C4-2B (cell line): ENCODE results near the gene GFPT1.

ENCODE experiments used
- CTCF ChIP-seq: fragments of 450-650 bp; conservative IDR thresholded peaks from 2 replicates; pipeline ENCODE4 v1.5.1; 2017; ENCODE audit warnings: mild to moderate bottlenecking
- ZFX ChIP-seq: fragments of 450-650 bp; IDR thresholded peaks from 2 replicates; pipeline ENCODE4 v1.6.1; 2017

GRCh38 chr2:69298261-69298660 is 88.8 kb downstream of the GFPT1 start:
- TF ChIP-seq CTCF = no peak
- no peak for TF ChIP-seq ZFX
